GM12872 (cell line): Measurements from ENCODE around the gene MYLK4.

Experiments
- CTCF ChIP-seq: IDR thresholded peaks from 3 replicates; pipeline ENCODE4 v1.5.1; 2011; ENCODE audit warnings: low read depth, mild to moderate bottlenecking, low read length, moderate library complexity; ENCODE audit not compliant: insufficient read depth

MYLK4 gene

GRCh38 chr6:2659381-2659780, 91.3 kb downstream of the MYLK4 start:
- no peak for TF ChIP-seq CTCF

- TF ChIP-seq CTCF: no peak
Measured at GRCh38 chr6:2658788-2659187, 91.9 kb downstream of the MYLK4 start.

GRCh38 chr6:2656460-2657079, 94.2 kb downstream of the MYLK4 start:
- TF ChIP-seq CTCF: no peak

- no peak for TF ChIP-seq CTCF
Measured at GRCh38 chr6:2655844-2656433, 94.8 kb downstream of the MYLK4 start.

GRCh38 chr6:2653369-2654032, 97.2 kb downstream of the MYLK4 start:
- TF ChIP-seq CTCF: no peak

GRCh38 chr6:2652611-2653010, 98.1 kb downstream of the MYLK4 start:
- no peak for TF ChIP-seq CTCF

GRCh38 chr6:2651961-2652360, 98.8 kb downstream of the MYLK4 start:
- no peak for TF ChIP-seq CTCF
